Esophagus squamous epithelium (tissue), 4 donors: ENCODE results near the gene NAA80.

Source experiments
- POLR2A ChIP-seq, 4 donors: fragments of 450-650 bp; IDR thresholded peaks; one replicate each; pipeline ENCODE4 v1.6.1; 2017; ENCODE audit warnings: antibody characterized with exemption in 4 of 4, mild to moderate bottlenecking in 4 of 4, moderate library complexity in 3 of 4
- TF ChIP-seq, protein P1 (sequence below), 6 experiments: fragments of 450-650 bp in 4 of 6; fragments of 200-600 bp in 2 of 6; sonication (generic) in 2 of 6; IDR thresholded peaks; one replicate each; pipeline ENCODE4 v1.5.1; 2016 to 2019; ENCODE audit warnings: antibody characterized with exemption in 6 of 6, mild to moderate bottlenecking in 4 of 6, moderate library complexity in 4 of 6

DNA sequence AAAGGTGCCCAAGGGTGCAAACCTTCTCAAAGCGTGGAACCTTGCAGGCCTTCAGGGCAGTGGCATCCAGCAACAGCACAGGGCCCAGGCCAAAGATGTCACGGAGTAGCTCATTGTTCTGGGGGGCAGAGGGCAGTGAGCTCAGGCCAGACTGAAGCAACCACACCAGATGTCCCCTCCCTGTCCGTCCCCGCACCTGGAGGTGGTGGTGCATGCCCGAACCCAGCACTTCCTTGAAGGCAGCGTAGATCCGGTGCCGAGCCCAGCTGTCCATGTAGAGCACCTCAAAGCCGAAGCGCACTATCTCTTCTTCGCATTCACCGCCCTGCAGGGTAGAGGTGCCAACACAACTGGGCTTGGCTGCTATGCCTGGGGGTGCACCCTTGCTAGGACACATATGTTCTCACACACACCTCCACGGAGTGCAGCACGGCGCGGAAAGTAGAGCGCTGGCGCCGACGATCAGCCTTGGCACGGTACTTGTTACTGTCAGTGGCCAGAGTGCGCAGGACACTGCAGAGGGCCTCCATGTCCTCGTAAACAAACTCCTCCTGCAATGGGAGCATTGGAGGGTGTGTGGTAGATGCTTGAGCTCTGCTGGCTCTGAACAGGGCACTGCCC is 10.7 kb downstream of the NAA80 start:
- TF ChIP-seq, protein P1, sequence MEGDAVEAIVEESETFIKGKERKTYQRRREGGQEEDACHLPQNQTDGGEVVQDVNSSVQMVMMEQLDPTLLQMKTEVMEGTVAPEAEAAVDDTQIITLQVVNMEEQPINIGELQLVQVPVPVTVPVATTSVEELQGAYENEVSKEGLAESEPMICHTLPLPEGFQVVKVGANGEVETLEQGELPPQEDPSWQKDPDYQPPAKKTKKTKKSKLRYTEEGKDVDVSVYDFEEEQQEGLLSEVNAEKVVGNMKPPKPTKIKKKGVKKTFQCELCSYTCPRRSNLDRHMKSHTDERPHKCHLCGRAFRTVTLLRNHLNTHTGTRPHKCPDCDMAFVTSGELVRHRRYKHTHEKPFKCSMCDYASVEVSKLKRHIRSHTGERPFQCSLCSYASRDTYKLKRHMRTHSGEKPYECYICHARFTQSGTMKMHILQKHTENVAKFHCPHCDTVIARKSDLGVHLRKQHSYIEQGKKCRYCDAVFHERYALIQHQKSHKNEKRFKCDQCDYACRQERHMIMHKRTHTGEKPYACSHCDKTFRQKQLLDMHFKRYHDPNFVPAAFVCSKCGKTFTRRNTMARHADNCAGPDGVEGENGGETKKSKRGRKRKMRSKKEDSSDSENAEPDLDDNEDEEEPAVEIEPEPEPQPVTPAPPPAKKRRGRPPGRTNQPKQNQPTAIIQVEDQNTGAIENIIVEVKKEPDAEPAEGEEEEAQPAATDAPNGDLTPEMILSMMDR (IDR thresholded peaks at IDR 0.05), result no peak
- no peak for TF ChIP-seq POLR2A (IDR thresholded peaks at IDR 0.05)
